ENCODE results near the gene GALNT9. TPM values are rescaled to one million over a fixed set of nuclear protein-coding genes. Genes with fewer than 3 reads are reported as not detected.

The GALNT9 gene
- total RNA-seq, 4 donors from 2014 or later, result not detected

DNA sequence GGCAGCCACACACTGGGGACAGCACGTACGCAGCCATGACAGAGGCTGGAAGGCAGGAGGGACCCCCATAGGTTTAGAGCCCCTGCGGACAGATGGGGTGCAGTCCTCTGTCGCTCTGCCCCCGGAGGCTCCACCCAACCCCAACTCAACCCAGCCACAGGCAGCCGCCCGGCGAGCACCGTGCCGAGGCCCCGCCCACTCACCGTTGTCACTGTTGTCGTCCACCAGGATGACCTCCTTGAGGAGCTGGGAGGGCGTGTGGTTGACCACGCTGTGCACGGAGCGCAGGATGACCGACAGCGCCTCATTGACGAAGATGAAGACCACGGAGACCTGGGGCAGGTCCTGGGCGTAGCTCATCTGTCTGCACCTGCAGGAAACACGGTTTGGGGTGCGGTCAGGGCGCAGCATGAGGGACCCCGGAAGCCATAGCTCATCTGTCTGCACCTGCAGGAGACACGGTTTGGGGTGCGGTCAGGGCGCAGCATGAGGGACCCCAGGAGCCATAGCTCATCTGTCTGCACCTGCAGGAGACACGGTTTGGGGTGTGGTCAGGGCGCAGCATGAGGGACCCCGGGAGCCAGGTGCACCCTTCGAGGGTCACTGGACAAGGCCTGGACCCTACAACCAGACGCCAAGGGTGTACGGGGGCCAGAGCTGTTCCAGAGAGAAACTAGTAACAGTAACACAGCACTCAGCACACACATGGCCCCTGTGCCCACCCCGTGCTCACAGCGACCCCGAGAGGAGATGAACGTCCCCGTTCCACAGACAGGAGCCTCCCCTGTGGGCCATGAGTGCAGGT is 66.9 kb downstream of the GALNT9 start:
- Histone ChIP-seq H3K27me3 (peaks cover 0 to 88% (median 0%) of the 10 kb centered on the region in 4 donors), H3K27ac (no peak overlapping the region), H3K4me1 (no peaks in the 10 kb centered on the region), H3K36me3 (no peaks in the 10 kb centered on the region), H3K4me3 (no peak overlapping the region), H3K9me3 (peaks cover 0 to 6% (median 0%) of the 10 kb centered on the region in 3 donors)
- DNase-seq, result no peak
- TF ChIP-seq POLR2A (IDR thresholded peaks at IDR 0.05) (no peak), CTCF (IDR thresholded peaks at IDR 0.05) (no peak)
- intact Hi-C loops (cut with DNase I), result no loop called here
- 86 to 90% methylated on average over 2 to 10 of the region's 40 CpGs for WGBS, 2 donors

DNA sequence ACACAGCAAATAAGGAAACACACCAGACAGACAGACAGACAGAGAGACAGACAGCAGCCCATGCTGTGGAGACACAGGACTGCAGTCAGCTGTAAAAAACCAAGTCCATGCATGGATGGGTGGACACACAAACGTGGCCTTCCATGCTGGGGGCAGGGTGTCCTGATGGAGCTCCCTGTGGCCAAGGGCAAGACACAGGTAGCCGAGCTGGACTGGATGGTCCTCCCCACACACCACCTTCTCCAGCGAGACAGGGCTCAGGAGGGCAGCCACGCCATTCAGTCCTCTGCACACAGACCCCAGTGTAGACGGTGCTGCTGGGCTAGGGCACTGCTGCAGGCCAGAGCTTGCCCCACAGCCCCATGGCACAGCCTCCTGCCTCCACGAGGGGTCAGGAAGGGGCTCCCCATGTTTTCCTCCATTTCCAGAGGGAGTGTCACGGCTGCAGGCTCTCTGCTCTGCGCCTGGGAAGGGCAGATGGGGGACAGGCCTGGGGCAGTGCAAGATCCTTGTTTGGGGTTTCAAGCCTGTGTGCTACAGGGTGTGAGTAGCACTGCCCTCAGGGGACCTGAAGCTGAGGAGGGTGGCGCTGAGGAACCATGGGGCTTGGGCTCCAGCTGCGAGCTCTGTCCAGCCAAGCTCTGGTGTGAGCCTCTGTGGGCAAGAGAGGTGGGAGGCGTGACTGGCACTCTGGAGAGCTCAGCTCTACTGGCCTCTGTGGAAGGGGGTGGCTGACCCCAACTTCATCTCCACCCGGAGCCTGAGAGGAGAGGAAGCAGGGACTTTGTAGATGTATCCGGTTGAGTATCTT is 67.9 kb downstream of the GALNT9 start:
- WGBS, 2 donors, result 60 to 68% methylated on average over 5 to 6 of the region's 13 CpGs
- no peaks in the 10 kb centered on the region for H3K36me3 ChIP-seq
- H3K9me3 ChIP-seq, result peaks cover 0 to 6% (median 0%) of the 10 kb centered on the region in 3 donors
- H3K4me1 ChIP-seq, result no peaks in the 10 kb centered on the region
- TF ChIP-seq POLR2A (IDR thresholded peaks at IDR 0.05), result no peak
- no peak for TF ChIP-seq CTCF (IDR thresholded peaks at IDR 0.05)
- H3K4me3 ChIP-seq, result no peak overlapping the region
- no peak overlapping the region for H3K27ac ChIP-seq
- peaks cover 0 to 84% (median 0%) of the 10 kb centered on the region in 4 donors for H3K27me3 ChIP-seq
- no peak for DNase-seq
- intact Hi-C loops (cut with DNase I), result no loop called here

DNA sequence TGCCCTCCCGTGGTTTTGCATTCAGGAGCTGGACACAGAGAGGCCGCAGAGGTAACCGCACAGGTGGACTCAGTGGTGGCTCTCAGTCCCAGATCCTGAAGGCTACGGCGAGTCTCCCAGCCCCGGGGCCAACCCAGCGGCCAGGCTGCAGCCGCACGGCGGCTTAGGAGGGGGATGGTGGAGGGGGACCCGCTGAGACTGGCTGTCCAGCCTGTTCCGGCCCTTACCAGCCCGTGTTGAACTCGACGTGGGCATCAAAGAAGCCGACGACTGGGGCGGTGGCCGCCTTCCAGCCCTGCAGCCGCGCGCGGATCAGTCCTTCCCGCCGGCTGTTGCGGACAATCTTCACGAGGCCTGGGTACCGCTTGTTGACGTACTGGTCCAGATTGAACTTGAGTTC is 68.7 kb downstream of the GALNT9 start:
- no peak overlapping the region for H3K4me3 ChIP-seq
- no peak for DNase-seq
- H3K9me3 ChIP-seq, result peaks cover 0 to 2% (median 0%) of the 10 kb centered on the region in 3 donors
- no peaks in the 10 kb centered on the region for H3K4me1 ChIP-seq
- TF ChIP-seq CTCF (IDR thresholded peaks at IDR 0.05) (no peak), POLR2A (IDR thresholded peaks at IDR 0.05) (no peak)
- intact Hi-C loops (cut with DNase I), result no loop called here
- H3K27me3 ChIP-seq, result peaks cover 0 to 81% (median 0%) of the 10 kb centered on the region in 4 donors
- H3K27ac ChIP-seq, result no peak overlapping the region
- H3K36me3 ChIP-seq, result no peaks in the 10 kb centered on the region
- WGBS, 2 donors, result 83 to 100% methylated on average over 2 to 9 of the region's 29 CpGs

DNA sequence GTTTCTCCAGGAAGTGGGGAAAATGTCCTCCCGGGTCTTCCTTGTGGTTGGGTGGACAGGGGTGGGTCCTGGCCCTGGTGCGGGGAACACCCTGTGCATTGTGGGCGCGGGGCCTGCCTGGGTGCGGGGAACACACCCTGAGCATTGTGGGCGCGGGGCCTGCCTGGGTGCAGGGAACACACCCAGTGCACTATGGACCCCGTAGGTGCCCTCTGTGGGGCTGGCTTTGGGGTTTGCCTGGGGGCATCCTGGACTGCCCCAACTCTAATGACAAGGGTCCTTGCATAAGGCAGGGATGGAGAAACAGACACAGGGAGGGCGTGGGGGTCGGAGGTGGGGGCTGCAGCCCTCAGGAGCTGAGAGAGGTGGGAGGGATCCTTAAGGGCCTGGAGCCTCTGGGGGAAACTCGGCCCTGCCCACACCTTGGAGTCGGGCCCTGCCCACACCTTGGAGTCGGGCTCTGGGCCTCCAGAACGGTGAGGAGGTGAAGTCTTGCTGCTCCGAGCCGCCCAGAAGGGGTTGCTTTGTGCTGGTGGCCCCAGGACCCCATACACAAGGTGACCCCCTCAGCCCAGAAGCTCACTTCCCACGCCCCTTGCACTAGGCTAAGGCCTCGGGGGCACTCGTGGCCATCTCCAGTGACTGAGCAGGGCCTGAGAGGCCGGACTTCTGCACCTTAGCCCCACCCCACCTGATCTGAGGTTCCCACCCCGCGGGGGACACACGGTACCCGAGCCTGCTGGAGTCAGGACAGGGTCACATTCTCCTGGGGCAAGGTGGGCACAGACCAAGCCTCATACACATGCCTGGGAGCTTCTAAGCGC is 69.3 kb downstream of the GALNT9 start:
- no peak overlapping the region for H3K27ac ChIP-seq
- no peaks in the 10 kb centered on the region for H3K36me3 ChIP-seq
- DNase-seq, result no peak
- intact Hi-C loops (cut with DNase I), result no loop called here
- no peaks in the 10 kb centered on the region for H3K4me1 ChIP-seq
- 0% methylated on average over 1 of the region's 25 CpGs; no CpG with 5 or more reads in 1 of the 2 donors for WGBS, 2 donors
- no peak overlapping the region for H3K4me3 ChIP-seq
- H3K9me3 ChIP-seq, result no peaks in the 10 kb centered on the region
- H3K27me3 ChIP-seq, result peaks cover 0 to 76% (median 0%) of the 10 kb centered on the region in 4 donors
- TF ChIP-seq POLR2A (IDR thresholded peaks at IDR 0.05) (no peak), CTCF (IDR thresholded peaks at IDR 0.05) (no peak)
